Suprapubic skin (tissue), 3 donors: ENCODE measurements around the gene DCPS.

Experiments used
- CTCF ChIP-seq, 2 donors: fragments of 200-600 bp in 1 of 2; fragments of 450-650 bp in 1 of 2; sonication (generic) in 1 of 2; IDR thresholded peaks; one replicate each; pipeline ENCODE4 v1.5.1; 2016 to 2019; ENCODE audit warnings: antibody characterized with exemption in 2 of 2, mild to moderate bottlenecking in 1 of 2, moderate library complexity in 1 of 2
- POLR2AphosphoS5 ChIP-seq, 3 donors: sonication (generic); formaldehyde crosslinking; IDR thresholded peaks; one replicate each; pipeline ENCODE4 v1.6.1; 2017; ENCODE audit warnings: antibody characterized with exemption in 3 of 3

GRCh38 chr11:126280595-126280994, 23.3 kb upstream of the DCPS start:
- TF ChIP-seq CTCF (IDR thresholded peaks at IDR 0.05) (no peak), POLR2AphosphoS5 (IDR thresholded peaks at IDR 0.05) (no peak)
